ENCODE results near the gene ALDH1A1. TPM values are rescaled to one million over a fixed set of nuclear protein-coding genes. Genes with fewer than 3 reads are reported as not detected.

ALDH1A1 gene
- total and polyA plus RNA-seq, 7 experiments from 2014 or later: 1.0 to 11.9 (median 2.0) TPM; not detected in 3

- Histone ChIP-seq H3K9me3 (ENCODE audit: control insufficient read depth in 2 of 3, low read length in 3 of 3) (no peaks in the 10 kb centered on the region), H3K27me3 (ENCODE audit: control insufficient read depth in 2 of 2, insufficient read depth in 2 of 2, low read length in 2 of 2) (no peaks in the 10 kb centered on the region), H3K27ac (ENCODE audit: low read depth, low read length) (no peak overlapping the region), H3K4me3 (ENCODE audit: low read length) (no peak overlapping the region), H3K4me1 (ENCODE audit: control insufficient read depth in 2 of 2, insufficient read depth in 2 of 2, low read length in 2 of 2) (no peaks in the 10 kb centered on the region), H3K36me3 (ENCODE audit: control insufficient read depth in 2 of 3, insufficient read depth in 3 of 3, low read length in 3 of 3) (no peaks in the 10 kb centered on the region)
- H3K36me3 Mint-ChIP-seq: peaks cover 0 to 5% (median 0%) of the 10 kb centered on the region in 5 donors
- no peak overlapping the region for H3K4me3 Mint-ChIP-seq
- peaks cover 0 to 5% (median 0%) of the 10 kb centered on the region in 7 donors for H3K4me1 Mint-ChIP-seq
- ChIA-PET POLR2A (no interaction called here), CTCF (no interaction called here)
- peaks cover 0 to 4% (median 0%) of the 10 kb centered on the region in 11 donors for H3K9me3 Mint-ChIP-seq
- intact Hi-C loops (cut with micrococcal nuclease): loop anchor here (5.0 kb wide), 2 partner anchors 227 to 327 kb away; no protein-coding TSS in a partner anchor
- peaks cover 0 to 6% (median 0%) of the 10 kb centered on the region in 5 donors for H3K27me3 Mint-ChIP-seq
- no peak overlapping the region for H3K27ac Mint-ChIP-seq
- ATAC-seq: no peak
- DNase-seq: no peak
Measured at GRCh38 chr9:72855321-72855720, 97.5 kb downstream of the ALDH1A1 start.

Other genes starting within 250 kb of the ALDH1A1 start
- 100 to 1,000 TPM in 3 of 5 experiments, 10 to 100 TPM in 2; 90.2 to 649 (median 145) TPM for gene ANXA1, start 198.8 kb upstream of the ALDH1A1 start, total RNA-seq
- 100 to 1,000 TPM; 102 to 163 TPM for gene ANXA1, start 198.8 kb upstream of the ALDH1A1 start, polyA plus RNA-seq